GM12878 (cell line): ENCODE data around the gene DPH7. TPM values are rescaled to one million over a fixed set of nuclear protein-coding genes. Genes with fewer than 3 reads are reported as not detected.

Experiments
- ATAC-seq: fragments of 200-7000 bp; cut with Tn5 transposase; 3 replicates; pipeline ENCODE4 v1.9.1; 2020; ENCODE audit warnings: mild to moderate bottlenecking, moderate library complexity
- BruUV-seq: library from RNA; stranded (reverse); fragments of 400-500 nt; replicated peaks from 2 replicates; lab custom pipeline; 2021; lab: Mats Ljungman, UMichigan
- CTCF ChIA-PET: fragments of 300-600 bp; sonication (Branson Sonifier 250); formaldehyde crosslinking; extraction: SDS; loops from one replicate; lab custom pipeline; 2021; ENCODE audit warnings: inconsistent platforms; lab: Yijun Ruan, JAX
- POLR2A ChIA-PET: fragments of 350-600 bp; formaldehyde crosslinking; extraction: SDS; loops from one replicate; lab custom pipeline; 2021; ENCODE audit warnings: inconsistent platforms; lab: Charles Lee
- RAD21 ChIA-PET: fragments of 300-600 bp; sonication (Branson Sonifier 250); formaldehyde crosslinking; loops from one replicate; lab custom pipeline; 2023; ENCODE audit warnings: antibody characterized with exemption; ENCODE audit not compliant: unreplicated experiment; lab: Charles Lee
- SMC1A ChIA-PET: fragments of 300-600 bp; sonication (Branson Sonifier 250); formaldehyde crosslinking; loops from one replicate; lab custom pipeline; 2023; ENCODE audit not compliant: unreplicated experiment, uncharacterized antibody; lab: Charles Lee
- DNase-seq: peaks from one replicate; pipeline ENCODE4 v3.0.0-alpha.2; 2011; ENCODE audit warnings: low read depth, low spot score
- FAIRE-seq: peaks from 3 replicates; lab custom pipeline; 2011; peaks lifted over from hg19 to GRCh38; lab: Jason Lieb, UNC
- H2AFZ ChIP-seq: 2 replicates; pipeline ENCODE4 v1.6.0; 2011; ENCODE audit warnings: low read depth, low read length, control low read depth; ENCODE audit not compliant: control insufficient read depth
- H3K27ac ChIP-seq: 2 replicates; pipeline ENCODE4 v1.5.1; 2011; ENCODE audit warnings: control low read depth; ENCODE audit not compliant: control insufficient read depth, insufficient read depth
- H3K27me3 ChIP-seq, 2 experiments: replicated peaks in 1 of 2; 2 replicates each; pipeline versions ENCODE4 v1.6.0 to v1.6.1; 2011; ENCODE audit warnings: low read length in 1 of 2; ENCODE audit not compliant: control insufficient read depth in 2 of 2, insufficient read depth in 2 of 2
- H3K36me3 ChIP-seq, 2 experiments: 2 replicates each; pipeline ENCODE4 v1.5.1; 2011; ENCODE audit warnings: low read length in 1 of 2; ENCODE audit not compliant: control insufficient read depth in 2 of 2, insufficient read depth in 2 of 2
- H3K4me1 ChIP-seq: 2 replicates; pipeline ENCODE4 v1.6.1; 2011; ENCODE audit warnings: mild to moderate bottlenecking, low read length, moderate library complexity, mixed read lengths; ENCODE audit not compliant: control insufficient read depth, insufficient read depth
- H3K4me2 ChIP-seq: 2 replicates; pipeline ENCODE4 v1.6.0; 2011; ENCODE audit warnings: control low read depth; ENCODE audit not compliant: control insufficient read depth, insufficient read depth
- H3K4me3 ChIP-seq: fragments of 200-600 bp; sonication (generic); 2 replicates; pipeline ENCODE4 v1.5.1; 2016
- H3K79me2 ChIP-seq: 2 replicates; pipeline ENCODE4 v1.6.0; 2011; ENCODE audit warnings: low read length; ENCODE audit not compliant: control insufficient read depth, insufficient read depth
- H3K9ac ChIP-seq: 2 replicates; pipeline ENCODE4 v1.8.0; 2011; ENCODE audit warnings: low read length, control low read depth, mixed read lengths; ENCODE audit not compliant: control insufficient read depth, insufficient read depth
- H3K9me3 ChIP-seq: replicated peaks from 3 replicates; pipeline ENCODE4 v1.5.1; 2011; ENCODE audit warnings: mild to moderate bottlenecking, low read length; ENCODE audit not compliant: control insufficient read depth, insufficient read depth
- H4K20me1 ChIP-seq: 2 replicates; pipeline ENCODE4 v1.6.0; 2011; ENCODE audit not compliant: control insufficient read depth, insufficient read depth
- ASH2L ChIP-seq: fragments of 300-600, 200-600 bp; sonication (generic); IDR thresholded peaks from 2 replicates; pipeline ENCODE4 v1.6.1; 2017; ENCODE audit warnings: low read depth, mild to moderate bottlenecking, borderline replicate concordance
- BACH1 ChIP-seq: fragments of 450-650 bp; IDR thresholded peaks from 2 replicates; pipeline ENCODE4 v1.6.1; 2017; ENCODE audit warnings: mild to moderate bottlenecking, borderline replicate concordance
- ESRRA ChIP-seq: IDR thresholded peaks from 2 replicates; pipeline ENCODE4 v1.6.1; 2012; ENCODE audit warnings: mild to moderate bottlenecking, low read length, improper control_type of control experiment
- FOXM1 ChIP-seq: IDR thresholded peaks from 2 replicates; pipeline ENCODE4 v1.6.1; 2012; ENCODE audit warnings: low read depth, mild to moderate bottlenecking, inconsistent platforms, low read length, moderate library complexity
- GATAD2B ChIP-seq: fragments of 450-650 bp; conservative IDR thresholded peaks from 2 replicates; pipeline ENCODE4 v1.6.1; 2017; ENCODE audit warnings: low read depth, mild to moderate bottlenecking, moderate library complexity
- HCFC1 ChIP-seq: fragments of 150-350 bp; IDR thresholded peaks from 2 replicates; pipeline ENCODE4 v1.6.1; 2014; ENCODE audit warnings: low read length
- KAT2A ChIP-seq: conservative IDR thresholded peaks from 2 replicates; pipeline ENCODE4 v1.6.1; 2011; ENCODE audit warnings: low read depth, low read length; ENCODE audit not compliant: control insufficient read depth
- KLF5 ChIP-seq: fragments of 450-650 bp; IDR thresholded peaks from 2 replicates; pipeline ENCODE4 v1.6.1; 2014; ENCODE audit warnings: mild to moderate bottlenecking; ENCODE audit not compliant: partially characterized antibody
- PAX8 ChIP-seq: fragments of 450-650 bp; IDR thresholded peaks from 2 replicates; pipeline ENCODE4 v1.6.1; 2017; ENCODE audit warnings: mild to moderate bottlenecking, moderate library complexity
- RB1 ChIP-seq: fragments of 450-650 bp; formaldehyde crosslinking; IDR thresholded peaks from 2 replicates; pipeline ENCODE4 v1.6.1; 2017; ENCODE audit warnings: mild to moderate bottlenecking, borderline replicate concordance
- SIX5 ChIP-seq: IDR thresholded peaks from 2 replicates; pipeline ENCODE4 v1.6.1; 2011; ENCODE audit warnings: mild to moderate bottlenecking, low read depth, low read length, moderate library complexity; ENCODE audit not compliant: severe bottlenecking
- SPI1 ChIP-seq: IDR thresholded peaks from 2 replicates; pipeline ENCODE4 v1.6.1; 2011; ENCODE audit warnings: low read depth, mild to moderate bottlenecking, low read length, moderate library complexity, borderline replicate concordance; ENCODE audit not compliant: insufficient read depth
- SRF ChIP-seq, 2 experiments: IDR thresholded peaks; 2 replicates each; pipeline ENCODE4 v1.6.1; 2011; ENCODE audit warnings: low read depth in 2 of 2, low read length in 2 of 2, mild to moderate bottlenecking in 1 of 2, moderate library complexity in 1 of 2
- SUPT20H ChIP-seq: IDR thresholded peaks from 2 replicates; pipeline ENCODE4 v1.6.1; 2011; ENCODE audit warnings: low read depth, mild to moderate bottlenecking, low read length, moderate library complexity, borderline replicate concordance; ENCODE audit not compliant: control insufficient read depth
- SUZ12 ChIP-seq: fragments of 200-600 bp; sonication (generic); IDR thresholded peaks from one replicate; pipeline ENCODE4 v1.6.1; 2018; ENCODE audit warnings: antibody characterized with exemption, mild to moderate bottlenecking; ENCODE audit not compliant: unreplicated experiment
- USF1 ChIP-seq: IDR thresholded peaks from 2 replicates; pipeline ENCODE4 v1.6.1; 2011; ENCODE audit warnings: borderline replicate concordance, low read depth, mild to moderate bottlenecking, moderate library complexity, mixed read lengths, low read length; ENCODE audit not compliant: insufficient read depth; ENCODE audit errors: extremely low read length
- USF2 ChIP-seq: IDR thresholded peaks from 2 replicates; pipeline ENCODE4 v1.6.1; 2011; ENCODE audit warnings: low read depth, low read length, improper control_type of control experiment, borderline replicate concordance
- ZNF274 ChIP-seq: IDR thresholded peaks from one replicate; pipeline ENCODE4 v1.8.0; 2011; ENCODE audit not compliant: insufficient read length, insufficient read depth
- WGBS: methylation state at CpG from one replicate; pipeline ENCODE4 v1.1.6; 2016; ENCODE audit warnings: low lambda C conversion rate; ENCODE audit not compliant: insufficient replicate concordance, insufficient coverage; ENCODE audit errors: missing lambda C conversion rate; 5-methylcytosine and 5-hydroxymethylcytosine counted together
- in situ Hi-C: fragments of 300-500 bp; cut with MboI; formaldehyde crosslinking; loops from 9 replicates; pipeline ENCODE4 v1.14.3; 2018; ENCODE audit warnings: mixed read lengths
- intact Hi-C: fragments of 100-400 bp; cut with micrococcal nuclease; formaldehyde crosslinking; loops from one replicate; pipeline ENCODE4 v1.14.2; 2022; ENCODE audit not compliant: unreplicated experiment
- polyA plus RNA-seq, 11 experiments: library from polyadenylated mRNA; depleted of rRNA in 4 of 11; unstranded in 6 of 11; stranded (reverse) in 5 of 11; fragments of >200 nt; fragmentation: Nextera tagmentation in 4 of 11; fragmentation: Illumina TruSeq in 1 of 11; extraction: Ambion mirVana in 4 of 11; extraction: Trizol in 1 of 11; gene quantifications; 1 replicate in 1 of 11; 2 replicates in 10 of 11; pipeline versions ENCODE4 v1.2.1 to v1.2.3, GENCODE V29; 2011 to 2016; ENCODE audit warnings: inconsistent platforms in 2 of 11, missing spikeins in 2 of 11, low read depth in 1 of 11
- total RNA-seq, 4 experiments: library from RNA; depleted of rRNA in 3 of 4; stranded (reverse); fragments of >200 nt in 3 of 4; fragmentation: Illumina TruSeq in 1 of 4; extraction: Trizol in 1 of 4; gene quantifications; 2 replicates each; pipeline versions ENCODE4 v1.2.1 to v1.2.3, GENCODE V29; 2013 to 2021

The DPH7 gene
- total and polyA plus RNA-seq, 10 of the 15 experiments (the other 5 are each of a cell fraction or from before 2014, with no cell fraction given) = 8.7 to 40.0 (median 28.1) TPM

GRCh38 chr9:137603879-137604278, 25.2 kb upstream of the DPH7 start:
- Histone ChIP-seq H3K79me2 (peaks cover 4% of the 10 kb centered on the region), H3K4me3 (no peak overlapping the region), H4K20me1 (no peaks in the 10 kb centered on the region; the same call in 1 of the 2 replicates), H3K9me3 (no peaks in the 10 kb centered on the region), H2AFZ (no peak overlapping the region), H3K4me2 (no peak overlapping the region), H3K9ac (no peak overlapping the region)
- POLR2A ChIA-PET = no interaction called here
- no TSS peak for BruUV-seq
- TF ChIP-seq KLF5 = no peak
- TF ChIP-seq, all 136 proteins: peak for 0
- no peak overlapping the region for H3K27ac ChIP-seq
- intact Hi-C loops (no loop called here), in situ Hi-C loops (no loop called here)
- 88% methylated on average over 13 of the region's 13 CpGs for WGBS
- ATAC-seq = no peak
- ChIA-PET CTCF (no interaction called here), SMC1A (no interaction called here), RAD21 (no interaction called here)
- H3K36me3 ChIP-seq = no peaks in the 10 kb centered on the region
- no peak for DNase-seq
- H3K4me1 ChIP-seq = peaks cover 11% of the 10 kb centered on the region
- H3K27me3 ChIP-seq = no peaks in the 10 kb centered on the region
- no peak for FAIRE-seq

- ChIA-PET SMC1A (no interaction called here), RAD21 (no interaction called here), POLR2A (no interaction called here), CTCF (no interaction called here)
- Histone ChIP-seq H3K79me2 (peaks cover 4% of the 10 kb centered on the region), H3K27me3 (no peaks in the 10 kb centered on the region), H3K4me3 (no peak overlapping the region), H2AFZ (0 out of 2 replicates have a peak overlapping the region, but pooled peaks have one; percentile 4), H3K9ac (no peak overlapping the region), H3K36me3 (no peaks in the 10 kb centered on the region), H4K20me1 (no peaks in the 10 kb centered on the region), H3K27ac (no peak overlapping the region), H3K4me1 (peaks cover 11% of the 10 kb centered on the region), H3K4me2 (no peak overlapping the region), H3K9me3 (no peaks in the 10 kb centered on the region)
- peak; percentile 7 for FAIRE-seq
- no peak for ATAC-seq
- intact Hi-C loops = no loop called here
- in situ Hi-C loops = no loop called here
- no peak for DNase-seq
- 1% methylated on average over 3 of the region's 3 CpGs for WGBS
- BruUV-seq = no TSS peak
- TF ChIP-seq FOXM1 (no peak), ZNF274 (no peak), GATAD2B (no peak), RB1 (no peak), KAT2A (no peak), USF1 (no peak), SRF (IDR thresholded peaks at IDR 0.05; ENCODE audit: low read depth in 2 of 2, low read length in 2 of 2) (no peak), BACH1 (no peak), SUZ12 (no peak), USF2 (no peak), ASH2L (no peak), PAX8 (no peak), SIX5 (no peak), HCFC1 (no peak), SUPT20H (no peak), SPI1 (no peak), ESRRA (no peak)
Observed at GRCh38 chr9:137602661-137603060, 23.9 kb upstream of the DPH7 start.
